AG04450 (cell line): ENCODE measurements around the gene ZRANB2. TPM values are rescaled to one million over a fixed set of nuclear protein-coding genes. Genes with fewer than 3 reads are reported as not detected.
A peak's percentile ranks its signal among the peaks of the same experiment; 100 is the strongest.

Experiments
- CTCF ChIA-PET: fragments of 300-600, 350-600 bp; formaldehyde crosslinking; extraction: SDS; loops from one replicate; lab custom pipeline; 2022; ENCODE audit warnings: antibody characterized with exemption, inconsistent platforms; lab: Charles Lee
- POLR2A ChIA-PET: fragments of 350-600 bp; formaldehyde crosslinking; extraction: SDS; loops from one replicate; lab custom pipeline; 2021; ENCODE audit warnings: antibody characterized with exemption, inconsistent platforms; lab: Yijun Ruan, JAX
- DNase-seq: peaks from one replicate; pipeline ENCODE4 v3.0.0-alpha.2; 2011; ENCODE audit warnings: low read depth, low spot score
- H3K27ac ChIP-seq: one replicate; pipeline ENCODE4 v1.5.1; 2012; ENCODE audit warnings: low read depth, low read length, control low read depth
- H3K27me3 ChIP-seq: one replicate; pipeline ENCODE4 v1.6.0; 2012; ENCODE audit warnings: low read length; ENCODE audit not compliant: control insufficient read depth, insufficient read depth
- H3K4me3 ChIP-seq: 2 replicates; pipeline ENCODE4 v1.5.1; 2011; ENCODE audit warnings: mild to moderate bottlenecking, low read depth, low read length, control low read depth
- H3K9me3 ChIP-seq: 2 replicates; pipeline ENCODE4 v1.5.1; 2012; ENCODE audit warnings: low read length; ENCODE audit not compliant: control insufficient read depth, insufficient read depth
- CTCF ChIP-seq: IDR thresholded peaks from 2 replicates; pipeline ENCODE4 v1.5.1; 2011; ENCODE audit warnings: low read depth, low read length, control low read depth, inconsistent platforms
- polyA minus RNA-seq: library from RNA; depleted of rRNA, polyadenylated mRNA; stranded (reverse); fragments of >200 nt; gene quantifications from 2 replicates; pipeline ENCODE4 v1.2.3, GENCODE V29; 2011; rRNA and poly(A)+ RNA removed
- polyA plus RNA-seq: library from polyadenylated mRNA; depleted of rRNA; stranded (reverse); fragments of >200 nt; gene quantifications from 2 replicates; pipeline ENCODE4 v1.2.3, GENCODE V29; 2011; rRNA removed

ZRANB2 gene
- 81.7 and 126 TPM in 2 replicates for polyA plus RNA-seq
- polyA minus RNA-seq = 36.0 and 42.1 TPM in 2 replicates

- ChIA-PET POLR2A (interaction anchor here (0.6 to 1.5 kb wide), 6 partner anchors 9 to 936 kb away, joined by 3 to 7 read pairs (median 3); no protein-coding TSS in a partner anchor), CTCF (interaction anchor here (0.5 to 2.5 kb wide), 12 partner anchors 9 to 1806 kb away, joined by 3 to 24 read pairs (median 4); no protein-coding TSS in a partner anchor)
- Histone ChIP-seq H3K27ac (peak within 1 kb of the TSS; percentile 79), H3K27me3 (no peaks in the 10 kb centered on the region), H3K9me3 (no peaks in the 10 kb centered on the region), H3K4me3 (peak within 1 kb of the TSS; percentile 88)
- DNase-seq = peak; percentile 87
- TF ChIP-seq CTCF = peak; percentile 77
Observed at GRCh38 chr1:71080739-71081696, at the start of gene ZRANB2. TSS of gene ZRANB2 (minus strand) at chr1:71081035. CDS start at chr1:71080995, 40 bp downstream.

GRCh38 chr1:71128060-71128459, 47.2 kb upstream of the ZRANB2 start:
- ChIA-PET POLR2A (no interaction called here), CTCF (no interaction called here)
- no peak for DNase-seq
- H3K27me3 ChIP-seq = no peaks in the 10 kb centered on the region
- TF ChIP-seq CTCF = no peak
- no peak overlapping the region for H3K27ac ChIP-seq
- no peak overlapping the region for H3K4me3 ChIP-seq
- no peaks in the 10 kb centered on the region for H3K9me3 ChIP-seq

- no peak for TF ChIP-seq CTCF
- DNase-seq = no peak
- Histone ChIP-seq H3K27me3 (no peaks in the 10 kb centered on the region), H3K27ac (no peak overlapping the region), H3K4me3 (no peak overlapping the region), H3K9me3 (no peaks in the 10 kb centered on the region)
- CTCF ChIA-PET = no interaction called here
- POLR2A ChIA-PET = no interaction called here
Observed at GRCh38 chr1:71118086-71118485, 37.3 kb upstream of the ZRANB2 start.

GRCh38 chr1:71116729-71117128, 35.9 kb upstream of the ZRANB2 start:
- DNase-seq = no peak
- POLR2A ChIA-PET = no interaction called here

More at GRCh38 chr1:71116729-71117128, 35.9 kb upstream of the ZRANB2 start:
- no peaks in the 10 kb centered on the region for H3K9me3 ChIP-seq
- H3K4me3 ChIP-seq = no peak overlapping the region
- H3K27ac ChIP-seq = no peak overlapping the region
- no peak for TF ChIP-seq CTCF
- CTCF ChIA-PET = no interaction called here
- no peaks in the 10 kb centered on the region for H3K27me3 ChIP-seq
